Measurements from ENCODE around the gene ANKRD53.

- no peak for TF ChIP-seq CTCF (IDR thresholded peaks at IDR 0.05; ENCODE audit: insufficient read depth, low read length, poor library complexity, severe bottlenecking)
- no peak for TF ChIP-seq EZH2phosphoT487 (conservative IDR thresholded peaks at IDR 0.05; ENCODE audit: low read length)
These were observed 27.9 kb downstream of the ANKRD53 start for GRCh38 chr2:71006323-71006722.
